ENCODE data around the gene SLC22A23. TPM values are rescaled to one million over a fixed set of nuclear protein-coding genes. Genes with fewer than 3 reads are reported as not detected.

SLC22A23 gene
- total and polyA plus RNA-seq, 2 of the 4 experiments (the other 2 are of a cell fraction), result 0.72 to 1.6 TPM

- Histone ChIP-seq H3K14ac (replicated peaks; ENCODE audit: low read depth, low read length) (peak within 1 kb of the TSS; percentile 76), H4K20me1 (ENCODE audit: insufficient read depth, low read length) (peaks cover 28% of the 10 kb centered on the region), H4K5ac (ENCODE audit: low read depth, low read length) (peak within 1 kb of the TSS; percentile 62), H4K91ac (ENCODE audit: insufficient read depth, low read depth, low read length) (peak within 1 kb of the TSS; percentile 69), H4K8ac (ENCODE audit: low read depth in 2 of 2, low read length in 2 of 2) (peak within 1 kb of the TSS in 1 of 2 experiments; percentile 91; a peak in 3 of 4 replicates), H3K79me1 (ENCODE audit: low read depth in 1 of 2, low read length in 2 of 2) (peaks cover 21 to 43% of the 10 kb centered on the region in 2 experiments; a peak in 3 of 4 replicates), H3K4me2 (ENCODE audit: low read depth, low read length) (peak within 1 kb of the TSS; percentile 91), H3K18ac (ENCODE audit: low read depth, low read length) (peak within 1 kb of the TSS; percentile 49; the same call in 1 of the 2 replicates), H2BK20ac (ENCODE audit: low read depth, low read length) (no peak within 1 kb of the TSS), H3K36me3 (ENCODE audit: control insufficient read depth, insufficient read depth, low read length) (peaks cover 4% of the 10 kb centered on the region), H3K4ac (ENCODE audit: low read depth, low read length) (peak within 1 kb of the TSS; percentile 87), H2BK120ac (ENCODE audit: low read depth, low read length) (peak within 1 kb of the TSS; percentile 38; the same call in 1 of the 2 replicates), H2BK15ac (ENCODE audit: low read depth, low read length) (no peak within 1 kb of the TSS), H2AK5ac (ENCODE audit: low read depth, low read length) (peak within 1 kb of the TSS; percentile 73), H2AFZ (replicated peaks; ENCODE audit: low read length, poor library complexity) (peak within 1 kb of the TSS; percentile 98), H3K27me3 (ENCODE audit: control insufficient read depth, insufficient read depth, low read length) (peaks cover 1% of the 10 kb centered on the region; the same call in 1 of the 2 replicates), H2AK9ac (replicated peaks; ENCODE audit: low read depth, low read length, poor library complexity) (peak within 1 kb of the TSS; percentile 84), H3K9me3 (ENCODE audit: control insufficient read depth, insufficient read depth, low read length) (no peaks in the 10 kb centered on the region), H3K23ac (ENCODE audit: low read depth, low read length) (peak within 1 kb of the TSS; percentile 92), H3K4me1 (ENCODE audit: control insufficient read depth, insufficient read depth, low read length) (peaks cover 3% of the 10 kb centered on the region; the same call in 1 of the 2 replicates), H3K9ac (ENCODE audit: low read depth, low read length) (peak within 1 kb of the TSS; percentile 88), H3K9me1 (ENCODE audit: insufficient read depth, low read length) (peaks cover 3% of the 10 kb centered on the region; the same call in 1 of the 2 replicates), H3K4me3 (ENCODE audit: insufficient read depth, low read depth, low read length) (peak within 1 kb of the TSS; percentile 99), H2BK5ac (ENCODE audit: low read depth, low read length, poor library complexity, severe bottlenecking) (peak within 1 kb of the TSS; percentile 84), H3K56ac (ENCODE audit: extremely low read depth, insufficient read depth, low read length) (peak within 1 kb of the TSS; percentile 76), H3K27ac (ENCODE audit: insufficient read depth, low read length) (peak within 1 kb of the TSS; percentile 85)
- intact Hi-C loops (cut with micrococcal nuclease), result loop anchor here (2.0 to 5.0 kb wide), 3 partner anchors 102 to 192 kb away; partner anchors contain the start of genes RIPK1 and TUBB2A
- 0% methylated on average over 30 of the region's 80 CpGs; no CpG with 5 or more reads in 1 of the 2 experiments for WGBS, 2 experiments (ENCODE audit: extremely low coverage in 2 of 2, insufficient read length in 1 of 2)
- ChIA-PET CTCF (interaction anchor here (1.2 kb wide), 1 partner anchor 133 kb away, joined by 4 read pairs; no protein-coding TSS in a partner anchor), POLR2A (ENCODE audit: unreplicated experiment) (interaction anchor here (0.6 kb wide), 1 partner anchor 133 kb away, joined by 12 read pairs; no protein-coding TSS in a partner anchor)
- no TSS peak for BruUV-seq (replicated peaks)
- dilution Hi-C loops (cut with HindIII; ENCODE audit: low sequenced_read_pairs, unreplicated experiment), result no loop called here
- peak; percentile 96 for ATAC-seq (ENCODE audit: low read depth)
- peak; percentile 82 for DNase-seq
- in situ Hi-C loops (cut with MboI; ENCODE audit: low sequenced_read_pairs), result loop anchor here (10.0 kb wide), 1 partner anchor 264 kb away; the partner anchor contains the start of gene NQO2
- peak; percentile 16; the same call in 1 of the 2 replicates for TF ChIP-seq SMC3 (IDR thresholded peaks at IDR 0.05; ENCODE audit: low read depth, low read length)
- TF ChIP-seq MXI1 (IDR thresholded peaks at IDR 0.05; ENCODE audit: borderline replicate concordance, low read depth, low read length), result peak; percentile 92
- TF ChIP-seq POLR2A (IDR thresholded peaks at IDR 0.05; ENCODE audit: low read depth, low read length), result peak; percentile 61
- peak; percentile 94 for TF ChIP-seq MAZ (IDR thresholded peaks at IDR 0.05; ENCODE audit: borderline replicate concordance, low read depth, low read length)
- TF ChIP-seq RAD21 (IDR thresholded peaks at IDR 0.05; ENCODE audit: low read length), result no peak
Observed at GRCh38 chr6:3258720-3259490, 197.9 kb downstream of the SLC22A23 start, which contains the start of gene PSMG4. Gene PSMG4, plus strand, starts transcription at chr6:3258947. Its CDS starts 76 bp downstream, at chr6:3259023.
